ENCODE measurements around the gene MRPL41.
A peak's percentile ranks its signal among the peaks of the same experiment; 100 is the strongest.
"Not testable (repeated sequence)": the region's sequence is repeated elsewhere in the genome, so short reads cannot be mapped to it uniquely, and the experiment has no call there.

MRPL41 gene

DNA sequence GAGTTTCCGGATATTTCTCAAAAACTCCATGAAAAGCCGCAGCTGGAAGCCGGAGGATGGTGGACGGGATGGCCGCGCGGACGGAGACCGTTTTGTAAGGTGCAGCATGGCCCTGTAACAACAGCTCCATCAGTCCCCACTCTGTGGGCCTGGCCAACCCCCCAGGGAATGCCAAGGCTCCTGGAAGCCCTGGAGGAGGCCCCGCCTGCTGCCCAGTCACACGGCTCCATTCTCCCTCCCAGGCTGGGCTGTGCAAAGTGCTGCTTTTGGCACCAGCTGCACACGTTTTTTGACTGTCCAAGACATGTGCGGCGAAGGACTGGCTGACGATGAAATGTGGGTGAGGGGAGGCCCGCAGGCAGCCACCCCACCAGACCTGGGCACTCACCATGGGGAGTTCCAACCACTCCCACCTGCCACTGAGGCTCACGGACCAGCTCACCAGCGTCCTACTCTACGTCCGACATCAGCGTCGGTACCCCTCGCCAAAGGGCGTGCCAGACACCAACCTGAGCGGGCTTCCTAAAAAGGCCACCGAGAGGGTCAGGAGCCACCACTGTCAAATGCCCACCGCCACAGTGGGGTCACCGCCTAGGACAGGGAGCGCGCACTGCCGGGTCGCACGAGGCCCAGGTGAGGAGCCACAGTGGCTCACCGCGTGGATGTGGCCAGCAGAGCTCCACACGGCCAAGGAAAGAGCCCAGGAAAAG, 28.8 kb upstream of the MRPL41 start:
- peak; percentile 21 for DNase-seq

DNA sequence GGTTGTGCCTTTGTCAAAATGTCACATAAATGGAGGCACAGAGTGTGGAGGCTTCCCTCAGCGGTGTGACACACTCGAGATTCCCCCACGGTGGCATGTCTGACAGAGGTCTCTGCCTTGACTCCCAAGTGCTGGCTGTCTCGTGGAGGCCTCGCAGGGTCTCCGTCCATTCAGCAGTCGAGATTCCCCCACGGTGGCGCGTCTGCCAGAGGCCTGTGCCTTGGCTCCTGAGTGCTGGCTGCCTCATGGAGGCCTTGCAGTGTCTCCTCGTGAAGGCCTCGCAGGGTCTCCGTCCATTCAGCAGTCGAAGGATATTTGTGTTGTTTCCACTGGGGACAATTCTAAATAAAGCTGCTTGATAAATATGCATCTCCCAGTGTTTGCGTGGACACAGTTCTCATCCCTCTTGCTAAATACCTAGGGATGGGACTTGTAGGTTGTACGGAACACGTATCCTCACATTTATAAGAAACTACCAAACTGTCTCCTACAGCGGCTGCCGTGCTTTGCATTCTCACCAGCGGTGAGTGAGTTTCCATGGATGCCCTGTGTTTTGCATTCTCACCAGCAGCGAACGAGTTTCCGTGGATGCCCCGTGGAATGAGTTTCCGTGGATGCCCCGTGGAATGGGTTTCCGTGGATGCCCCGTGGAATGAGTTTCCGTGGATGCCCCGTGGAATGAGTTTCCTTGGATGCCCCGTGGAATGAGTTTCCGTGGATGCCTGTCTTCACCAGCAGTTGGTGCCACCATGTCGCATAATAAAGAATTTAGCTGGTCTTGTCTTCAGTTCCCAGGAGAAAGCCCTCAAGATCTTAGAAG, 27.3 kb upstream of the MRPL41 start:
- DNase-seq = peak; percentile 13

DNA sequence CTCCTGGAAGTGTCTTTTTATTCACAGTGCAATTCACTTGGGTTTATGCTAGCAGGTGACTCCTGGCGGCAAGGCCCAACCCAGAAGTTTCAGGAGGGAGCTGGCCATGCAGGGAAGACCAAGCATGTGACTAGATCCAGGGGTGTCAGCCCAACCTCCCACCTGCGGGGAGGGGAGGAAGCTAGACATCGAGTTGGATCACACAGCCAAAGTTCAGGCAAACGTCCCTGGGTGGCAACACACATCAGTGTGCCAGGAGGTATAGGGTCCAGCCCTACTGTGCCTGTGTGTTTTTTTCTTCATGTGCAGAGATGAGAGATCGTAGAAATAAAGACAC, 26.7 kb upstream of the MRPL41 start:
- DNase-seq = no peak

DNA sequence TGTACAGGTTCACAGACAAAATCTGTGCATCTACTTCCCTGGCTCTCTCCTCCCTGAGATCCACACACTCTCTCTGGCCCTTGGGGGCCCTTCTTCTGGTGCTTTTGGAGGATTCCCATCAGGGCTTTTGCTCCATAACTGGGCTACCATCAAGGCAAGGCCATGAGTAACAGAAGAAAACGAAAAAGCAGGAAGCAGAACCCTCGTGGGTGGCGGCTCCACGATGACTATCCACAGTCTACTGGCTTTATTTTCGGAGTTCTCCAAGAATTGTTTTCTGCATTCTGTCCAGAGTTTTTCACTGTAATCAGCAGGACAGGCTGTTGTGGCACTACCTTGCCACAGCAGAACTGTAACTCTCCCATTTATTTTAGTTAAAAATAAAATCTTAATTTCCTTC, 21.3 kb upstream of the MRPL41 start:
- DNase-seq = no peak

GRCh38 chr9:137531099-137531765, 20.4 kb upstream of the MRPL41 start:
- DNase-seq = peak; percentile 28

DNA sequence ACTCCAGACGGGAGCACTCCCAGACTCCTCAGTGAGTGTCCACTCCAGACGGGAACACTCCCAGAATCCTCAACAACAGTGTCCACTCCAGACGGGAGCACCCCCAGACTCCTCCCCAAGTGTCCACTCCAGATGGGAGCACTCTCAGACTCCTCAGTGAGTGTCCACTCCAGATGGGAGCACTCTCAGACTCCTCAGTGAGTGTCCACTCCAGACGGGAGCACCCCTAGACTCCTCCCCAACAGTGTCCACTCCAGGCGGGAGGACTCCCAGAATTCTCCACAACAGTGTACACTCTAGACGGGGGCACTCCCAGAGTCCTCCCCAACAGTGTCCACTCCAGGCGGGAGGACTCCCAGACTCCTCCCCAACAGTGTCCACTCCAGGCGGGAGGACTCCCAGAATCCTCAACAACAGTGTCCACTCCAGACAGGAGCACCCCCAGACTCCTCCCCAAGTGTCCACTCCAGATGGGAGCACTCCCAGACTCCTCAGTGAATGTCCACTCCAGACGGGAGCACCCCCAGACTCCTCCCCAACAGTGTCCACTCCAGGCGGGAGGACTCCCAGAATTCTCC, 18.7 kb upstream of the MRPL41 start:
- peak; percentile 15 for DNase-seq

GRCh38 chr9:137534256-137535119, 17.2 kb upstream of the MRPL41 start:
- DNase-seq = peak; percentile 45

- no peak for DNase-seq
Observed at GRCh38 chr9:137535120-137535428, 16.6 kb upstream of the MRPL41 start.

DNA sequence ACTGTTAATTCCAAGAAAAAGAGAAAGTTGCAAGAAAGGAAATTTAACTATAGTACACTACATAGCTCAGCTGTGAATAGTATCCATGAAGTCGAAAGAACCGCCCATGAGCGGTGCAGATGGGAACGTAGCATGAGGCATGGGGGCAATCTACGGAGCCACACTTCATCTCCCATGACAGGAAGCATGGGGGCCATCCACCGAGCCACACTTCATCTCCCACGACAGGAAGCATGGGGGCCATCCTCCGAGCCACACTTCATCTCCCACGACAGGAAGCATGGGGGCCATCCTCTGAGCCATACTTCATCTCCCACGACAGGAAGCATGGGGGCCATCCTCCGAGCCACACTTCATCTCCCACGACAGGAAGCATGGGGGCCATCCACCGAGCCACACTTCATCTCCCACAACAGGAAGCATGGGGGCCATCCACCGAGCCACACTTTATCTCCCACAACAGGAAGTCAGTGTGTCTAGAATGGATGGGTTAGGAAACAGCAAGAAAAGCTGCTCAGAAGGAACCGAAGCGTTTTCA, 15.0 kb upstream of the MRPL41 start:
- DNase-seq = not testable (repeated sequence)

GRCh38 chr9:137538058-137538457, 13.6 kb upstream of the MRPL41 start:
- peak; percentile 26 for DNase-seq

DNA sequence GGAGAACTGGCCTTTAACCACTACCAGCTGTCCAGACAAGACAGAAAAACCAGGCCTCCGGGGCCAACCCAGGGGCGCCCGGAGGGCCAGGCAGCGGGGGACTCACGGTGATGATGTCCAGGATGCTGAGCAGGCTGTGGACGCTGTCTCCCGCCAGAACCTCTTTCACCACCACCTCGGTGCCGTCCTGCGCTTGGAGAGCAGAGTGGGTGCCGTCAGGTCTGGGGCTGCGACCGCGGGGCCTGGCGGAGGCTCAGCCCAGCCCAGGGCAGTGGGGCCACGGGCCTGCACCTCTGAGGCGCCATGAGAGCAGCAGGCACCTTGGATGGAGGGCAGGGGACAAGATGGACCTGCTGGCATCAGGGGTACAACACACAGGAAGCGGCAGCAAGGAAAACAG, 11.1 kb upstream of the MRPL41 start:
- DNase-seq = peak; percentile 18

- DNase-seq = peak; percentile 8
Observed at GRCh38 chr9:137542486-137542885, 9.2 kb upstream of the MRPL41 start.

GRCh38 chr9:137543237-137543963, 8.3 kb upstream of the MRPL41 start:
- DNase-seq = peak; percentile 20

GRCh38 chr9:137544176-137544760, 7.4 kb upstream of the MRPL41 start:
- no peak for DNase-seq

DNA sequence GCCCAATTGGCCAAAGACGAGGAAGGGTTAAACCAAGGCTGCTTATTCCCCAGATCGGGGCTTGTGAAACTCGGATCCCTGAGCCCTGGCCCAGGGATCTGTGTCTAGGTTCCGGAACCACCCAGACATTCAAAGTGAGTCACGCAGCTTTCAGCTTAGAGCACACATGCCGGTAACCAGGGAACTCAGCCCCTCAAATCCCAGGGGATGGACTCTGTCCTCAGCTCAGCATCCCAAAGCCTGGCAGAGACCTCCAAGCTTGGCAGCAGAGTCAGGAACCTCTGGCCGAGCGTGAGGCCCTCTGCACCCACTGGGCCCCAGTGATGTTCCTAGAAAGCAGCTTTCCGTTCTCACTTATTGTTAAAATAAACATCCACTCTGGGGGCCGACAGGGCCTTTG, 6.6 kb upstream of the MRPL41 start:
- peak; percentile 16 for DNase-seq

GRCh38 chr9:137547687-137548543, 3.8 kb upstream of the MRPL41 start:
- peak; percentile 29 for DNase-seq

GRCh38 chr9:137550231-137550621, 1.5 kb upstream of the MRPL41 start, which contains the start of gene PNPLA7:
Gene PNPLA7 (minus strand): TSS chr9:137550402. CDS start chr9:137550197, 205 bp downstream.
- DNase-seq = peak; percentile 82

- DNase-seq = not testable (repeated sequence)
Observed at GRCh38 chr9:137550958-137551263, 768 bp upstream of the MRPL41 start.

DNA sequence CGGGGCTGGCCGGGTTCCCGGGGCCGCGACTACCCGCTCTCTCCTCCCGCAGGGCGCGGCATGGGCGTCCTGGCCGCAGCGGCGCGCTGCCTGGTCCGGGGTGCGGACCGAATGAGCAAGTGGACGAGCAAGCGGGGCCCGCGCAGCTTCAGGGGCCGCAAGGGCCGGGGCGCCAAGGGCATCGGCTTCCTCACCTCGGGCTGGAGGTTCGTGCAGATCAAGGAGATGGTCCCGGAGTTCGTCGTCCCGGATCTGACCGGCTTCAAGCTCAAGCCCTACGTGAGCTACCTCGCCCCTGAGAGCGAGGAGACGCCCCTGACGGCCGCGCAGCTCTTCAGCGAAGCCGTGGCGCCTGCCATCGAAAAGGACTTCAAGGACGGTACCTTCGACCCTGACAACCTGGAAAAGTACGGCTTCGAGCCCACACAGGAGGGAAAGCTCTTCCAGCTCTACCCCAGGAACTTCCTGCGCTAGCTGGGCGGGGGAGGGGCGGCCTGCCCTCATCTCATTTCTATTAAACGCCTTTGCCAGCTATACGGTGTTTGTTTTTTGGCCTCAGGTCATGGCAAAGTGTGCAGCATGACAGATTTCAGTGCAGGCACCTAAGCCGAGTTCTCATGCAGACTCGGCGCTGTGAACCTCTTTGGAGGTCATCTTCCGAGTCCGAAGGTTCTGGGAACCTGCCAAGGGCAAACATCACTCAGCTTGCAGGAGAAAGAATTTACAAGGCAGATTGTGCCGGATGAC, 516 bp downstream of the MRPL41 start:
- DNase-seq = no peak

GRCh38 chr9:137553654-137554053, 2.0 kb downstream of the MRPL41 start:
- not testable (repeated sequence) for DNase-seq
